HFF-Myc (cell line): Measurements from ENCODE around the gene CCDC149.

Experiments used
- DNase-seq: peaks from one replicate; pipeline ENCODE4 v3.0.0-alpha.2; 2011; ENCODE audit warnings: low read depth; ENCODE audit errors: extremely low read depth
- H3K4me3 ChIP-seq: replicated peaks from 2 replicates; pipeline ENCODE4 v1.5.1; 2011; ENCODE audit warnings: low read depth, mild to moderate bottlenecking, control low read depth, low read length
- CTCF ChIP-seq: IDR thresholded peaks from 2 replicates; pipeline ENCODE4 v1.5.1; 2012; ENCODE audit warnings: mild to moderate bottlenecking, low read depth, low read length, control low read depth; ENCODE audit errors: missing control alignments

CCDC149 gene

DNA sequence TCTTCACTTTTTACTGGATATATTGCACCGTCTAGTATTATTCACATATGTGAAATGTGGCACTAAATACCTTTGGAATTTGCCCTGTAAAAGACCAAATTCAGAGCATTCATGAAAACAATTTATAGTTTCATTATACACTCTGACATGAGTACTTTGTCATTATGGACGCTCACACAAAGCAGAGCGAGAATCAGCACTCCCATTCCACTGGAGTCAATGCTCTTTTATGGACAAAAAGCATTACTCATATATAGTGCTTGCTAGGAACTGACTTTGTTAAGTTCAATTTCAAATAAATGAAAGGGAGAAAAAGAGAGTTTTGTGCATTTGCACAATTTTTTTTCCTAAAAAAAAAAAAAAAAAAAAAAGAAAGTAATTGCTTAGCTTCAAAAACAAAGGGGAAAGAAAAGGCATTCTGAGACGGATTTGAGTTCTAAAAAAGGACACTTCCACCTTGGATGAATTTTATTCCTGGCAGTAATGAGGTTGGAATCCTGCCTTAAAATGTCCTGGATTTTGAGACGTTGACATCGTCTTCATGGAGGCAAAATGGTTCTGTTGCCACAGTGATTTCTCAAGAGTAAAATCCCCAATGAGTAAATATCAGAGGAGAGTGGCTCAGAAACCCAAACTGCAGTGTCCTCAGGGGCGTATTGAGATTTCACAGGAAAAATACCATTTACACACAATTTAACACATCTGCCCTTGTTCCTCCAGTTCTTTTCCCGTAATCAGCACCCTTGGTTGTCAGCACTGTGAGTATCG lies 34.8 kb downstream of the CCDC149 start:
- DNase-seq, result no peak
- TF ChIP-seq CTCF, result no peak
- H3K4me3 ChIP-seq, result no peak overlapping the region

DNA sequence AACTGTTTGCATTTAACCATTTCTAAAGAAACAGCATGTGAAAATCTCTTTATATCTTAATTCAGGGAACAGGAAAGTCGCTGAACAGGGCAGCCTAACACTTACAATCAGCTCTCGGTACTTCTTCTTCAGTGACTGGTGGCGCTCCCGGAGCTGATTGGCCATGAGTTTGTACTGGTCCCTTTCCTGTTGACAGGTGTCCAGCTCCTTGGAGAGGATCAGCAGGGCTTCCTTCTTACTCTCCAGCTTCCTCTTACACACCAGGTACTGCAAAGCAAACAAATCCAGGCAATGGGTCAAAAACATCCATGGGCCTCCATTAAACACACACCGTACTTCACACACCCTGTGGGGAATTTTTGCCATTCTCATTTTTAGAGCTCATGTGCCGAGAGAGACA lies 36.4 kb downstream of the CCDC149 start:
- no peak overlapping the region for H3K4me3 ChIP-seq
- DNase-seq, result no peak
- TF ChIP-seq CTCF, result no peak

DNA sequence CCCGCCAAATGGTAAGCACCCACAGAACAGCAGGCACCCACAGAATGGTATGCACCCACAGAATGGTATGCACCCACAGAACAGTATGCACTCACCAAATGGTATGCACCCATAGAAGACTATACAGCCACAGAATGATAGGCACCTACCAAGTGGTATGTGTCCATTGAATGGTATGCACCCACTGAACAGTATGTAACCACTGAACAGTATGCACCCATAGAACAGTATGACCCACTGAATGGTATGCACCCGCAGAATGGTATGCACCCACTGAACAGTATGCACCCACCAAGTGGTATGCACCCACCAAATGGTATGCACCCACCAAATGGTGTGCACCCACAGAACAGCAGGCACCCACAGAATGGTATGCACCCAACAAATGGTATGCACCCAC lies 40.1 kb downstream of the CCDC149 start:
- no peak for TF ChIP-seq CTCF
- H3K4me3 ChIP-seq, result no peak overlapping the region
- no peak for DNase-seq

DNA sequence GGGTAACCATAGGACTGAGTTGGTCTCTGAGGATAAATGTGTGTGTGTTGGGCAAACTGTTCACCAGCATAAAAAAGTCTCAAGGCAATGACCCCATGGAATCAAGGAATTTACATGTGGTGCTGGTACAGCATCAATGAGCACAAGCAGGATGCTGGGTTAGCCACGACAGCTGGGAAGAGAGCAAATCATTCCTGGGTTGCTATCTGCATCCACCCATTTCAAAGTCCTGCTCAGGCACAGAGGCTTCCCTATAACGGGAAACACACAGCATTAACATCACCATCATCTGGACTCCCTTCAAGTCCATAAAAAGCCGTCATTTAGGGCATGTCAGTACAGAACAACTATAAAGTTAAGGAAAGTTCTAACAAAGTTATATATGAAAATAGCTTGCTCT lies 41.6 kb downstream of the CCDC149 start:
- TF ChIP-seq CTCF, result no peak
- DNase-seq, result no peak
- H3K4me3 ChIP-seq, result no peak overlapping the region

GRCh38 chr4:24867766-24868296 lies 45.0 kb downstream of the CCDC149 start:
- H3K4me3 ChIP-seq, result no peak overlapping the region
- DNase-seq, result no peak
- TF ChIP-seq CTCF, result no peak

DNA sequence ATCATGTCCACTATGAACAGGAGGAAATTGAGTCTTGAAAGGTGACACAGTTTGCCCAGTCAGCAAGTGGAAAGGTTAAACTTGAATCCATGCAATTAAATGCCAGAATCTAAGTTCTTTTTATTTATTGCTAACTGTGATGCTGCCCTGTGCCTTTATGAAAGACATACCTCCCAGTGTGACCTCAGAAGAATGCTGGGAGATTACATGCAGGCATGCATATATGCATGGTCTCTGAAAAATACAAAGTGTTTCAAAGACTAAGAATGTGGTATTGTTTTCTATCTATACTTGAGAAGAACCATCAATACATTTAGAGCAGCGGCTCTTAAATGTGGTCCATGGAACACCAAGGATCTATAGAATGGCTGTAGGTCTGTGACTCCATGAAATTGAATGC lies 45.6 kb downstream of the CCDC149 start:
- H3K4me3 ChIP-seq, result no peak overlapping the region
- DNase-seq, result no peak
- no peak for TF ChIP-seq CTCF
